Small intestine (tissue), 16 donors: ENCODE results near the gene RASA2. TPM values are rescaled to one million over a fixed set of nuclear protein-coding genes. Genes with fewer than 3 reads are reported as not detected.

ENCODE experiments used
- DNase-seq, 2 donors: peaks; one replicate each; pipeline versions ENCODE4 v3.0.0 to v3.0.0-alpha.2; 2013
- FAIRE-seq: peaks from 2 replicates; lab custom pipeline; 2012; peaks lifted over from hg19 to GRCh38; lab: Jason Lieb, UNC
- H3K27ac ChIP-seq, 3 donors: one replicate each; pipeline ENCODE4 v1.5.1; 2013; ENCODE audit warnings: low read length in 2 of 3, mild to moderate bottlenecking in 2 of 3, control low read depth in 1 of 3, inconsistent platforms in 1 of 3, low read depth in 1 of 3, moderate library complexity in 1 of 3
- H3K27me3 ChIP-seq, 3 donors: one replicate each; pipeline ENCODE4 v1.6.1; 2013; ENCODE audit warnings: low read length in 3 of 3, inconsistent platforms in 1 of 3; ENCODE audit not compliant: control insufficient read depth in 3 of 3, insufficient read depth in 3 of 3
- H3K36me3 ChIP-seq, 3 donors: one replicate each; pipeline ENCODE4 v1.6.1; 2013; ENCODE audit warnings: low read length in 3 of 3, inconsistent platforms in 1 of 3, low read depth in 1 of 3, mild to moderate bottlenecking in 1 of 3, moderate library complexity in 1 of 3; ENCODE audit not compliant: control insufficient read depth in 3 of 3, insufficient read depth in 2 of 3
- H3K4me1 ChIP-seq, 3 donors: one replicate each; pipeline ENCODE4 v1.6.1; 2013; ENCODE audit warnings: low read length in 2 of 3, inconsistent platforms in 1 of 3, low read depth in 1 of 3, mild to moderate bottlenecking in 1 of 3, moderate library complexity in 1 of 3; ENCODE audit not compliant: control insufficient read depth in 3 of 3, insufficient read depth in 2 of 3
- H3K4me3 ChIP-seq, 3 donors: one replicate each; pipeline ENCODE4 v1.5.1; 2013; ENCODE audit warnings: low read length in 3 of 3, control low read depth in 1 of 3, inconsistent platforms in 1 of 3, low read depth in 1 of 3, mild to moderate bottlenecking in 1 of 3, moderate library complexity in 1 of 3
- H3K9me3 ChIP-seq, 2 donors: one replicate each; pipeline ENCODE4 v1.6.1; 2013; ENCODE audit warnings: low read depth in 1 of 2, low read length in 1 of 2; ENCODE audit not compliant: control insufficient read depth in 2 of 2, insufficient read depth in 1 of 2
- WGBS, 3 donors: extraction: QIAGEN DNeasy Blood & Tissue Kit; methylation state at CpG; one replicate each; pipeline ENCODE4 v1.1.7; 2013; 5-methylcytosine and 5-hydroxymethylcytosine counted together
- long read RNA-seq, 10 donors: transcript quantifications; one replicate each; lab custom pipeline, GENCODE V29; 2026
- polyA plus RNA-seq, 4 donors: library from polyadenylated mRNA; stranded (reverse) in 3 of 4; unstranded in 1 of 4; fragments of 200-250 nt in 3 of 4; fragments of 120-200 nt in 1 of 4; gene quantifications; one replicate each; pipeline versions ENCODE4 v1.2.1 to v1.2.3, GENCODE V29; 2013
- donor health status: healthy with polysubstance abuse.
- donor health status: control.
- donor health status: control.
- donor health status: Bipolar disorder and iron deficiency.
- donor health status: healthy.

RASA2 gene
- polyA plus RNA-seq: 10 to 100 TPM in 1 of 4 donors, 1 to 10 TPM in 3; 3.8 to 17.1 (median 4.4) TPM
- long read RNA-seq, donor 1: 0 reads
- long read RNA-seq, donor 2: 0 reads
- long read RNA-seq, donor 3: 0 reads
- long read RNA-seq, donor 4, full-length matches to known transcripts: 1 of 1 reads
- long read RNA-seq, donor 4, partial matches to known transcripts: 0 of 1 reads
- long read RNA-seq, donor 4, other reads (novel, unspliced or antisense): 0 of 1 reads
- long read RNA-seq, donor 5: 0 reads
- long read RNA-seq, donor 6, full-length matches to known transcripts: 1 of 1 reads
- long read RNA-seq, donor 6, partial matches to known transcripts: 0 of 1 reads
- long read RNA-seq, donor 6, other reads (novel, unspliced or antisense): 0 of 1 reads
- long read RNA-seq, donor 7: 0 reads
- long read RNA-seq, donor 8: 0 reads
- long read RNA-seq, donor 9: 0 reads
- long read RNA-seq, donor 10, partial matches to known transcripts: 8 of 8 reads
- long read RNA-seq, donor 10, other reads (novel, unspliced or antisense): 0 of 8 reads

- peak within 1 kb of the TSS; percentile 96 to 100 (median 100) for H3K27ac ChIP-seq
- no peaks in the 10 kb centered on the region for H3K9me3 ChIP-seq
- DNase-seq (peak; percentile 74 to 85), FAIRE-seq (no peak)
- 1% methylated on average over 43 to 96 of the region's 96 CpGs for WGBS, 3 donors
- H3K36me3 ChIP-seq: no peaks in the 10 kb centered on the region
- H3K4me3 ChIP-seq: peak within 1 kb of the TSS; percentile 61 to 100 (median 91)
- peaks cover 4 to 12% (median 5%) of the 10 kb centered on the region in 3 donors for H3K4me1 ChIP-seq
- no peaks in the 10 kb centered on the region for H3K27me3 ChIP-seq
Observed at GRCh38 chr3:141486746-141487520, at the start of gene RASA2. Gene RASA2 (plus strand): TSS chr3:141487027. CDS start chr3:141487084, 57 bp downstream.

DNA sequence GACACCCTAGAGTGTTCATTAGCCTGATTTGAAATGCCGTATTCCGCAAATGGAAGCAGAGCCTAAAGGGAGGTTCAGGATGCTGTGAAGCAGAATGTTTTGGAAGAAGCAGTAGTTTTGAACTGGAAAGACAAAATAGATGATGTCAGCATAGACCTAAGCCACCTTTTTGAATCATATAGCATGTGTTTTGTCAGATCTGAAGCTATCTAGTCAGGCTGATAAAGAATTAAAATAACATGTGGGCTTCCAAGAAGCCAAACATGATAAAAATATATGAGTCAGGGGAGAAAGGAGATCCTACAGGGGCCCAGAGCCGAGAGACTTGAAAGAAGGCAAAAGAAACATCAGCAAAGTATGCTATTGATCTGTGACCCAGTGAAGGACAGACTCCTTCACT, 47.2 kb upstream of the RASA2 start:
- 84 to 93% (median 90%) methylated on average over 3 of the region's 3 CpGs for WGBS, 3 donors
- no peaks in the 10 kb centered on the region for H3K9me3 ChIP-seq
- no peak overlapping the region for H3K4me3 ChIP-seq
- H3K36me3 ChIP-seq: peaks cover 15 to 39% (median 20%) of the 10 kb centered on the region in 3 donors
- H3K27ac ChIP-seq: no peak overlapping the region
- H3K27me3 ChIP-seq: no peaks in the 10 kb centered on the region
- DNase-seq: no peak
- H3K4me1 ChIP-seq: peaks cover 3 to 13% (median 5%) of the 10 kb centered on the region in 3 donors
- no peak for FAIRE-seq

DNA sequence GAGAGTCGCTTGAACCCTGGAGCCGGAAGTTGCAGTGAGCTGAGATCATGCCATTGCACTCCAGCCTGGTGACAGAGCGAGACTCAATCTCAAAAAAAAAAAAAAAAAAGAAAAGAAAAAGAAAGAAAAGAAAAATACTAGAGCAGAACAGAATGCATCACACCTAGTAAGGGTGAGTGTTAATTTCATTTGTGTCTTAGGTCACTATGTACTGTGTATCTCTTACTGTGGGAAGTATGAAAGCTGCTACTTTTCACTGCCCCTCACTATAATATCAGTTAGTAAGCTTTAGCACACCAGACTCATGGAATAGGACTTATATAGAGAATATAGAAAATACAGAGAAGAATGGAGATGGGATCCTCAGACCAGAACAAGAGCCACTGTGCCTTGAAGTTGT, 45.9 kb upstream of the RASA2 start:
- Histone ChIP-seq H3K4me3 (no peak overlapping the region), H3K27me3 (no peaks in the 10 kb centered on the region), H3K4me1 (peaks cover 3 to 12% (median 5%) of the 10 kb centered on the region in 3 donors), H3K27ac (peak overlapping the region in 2 of 3 donors; percentile 32 to 45), H3K36me3 (peaks cover 15 to 46% (median 29%) of the 10 kb centered on the region in 3 donors), H3K9me3 (peaks cover 0 to 5% of the 10 kb centered on the region in 2 donors)
- FAIRE-seq: no peak
- 96 to 100% (median 96%) methylated on average over 3 of the region's 3 CpGs for WGBS, 3 donors
- no peak for DNase-seq

DNA sequence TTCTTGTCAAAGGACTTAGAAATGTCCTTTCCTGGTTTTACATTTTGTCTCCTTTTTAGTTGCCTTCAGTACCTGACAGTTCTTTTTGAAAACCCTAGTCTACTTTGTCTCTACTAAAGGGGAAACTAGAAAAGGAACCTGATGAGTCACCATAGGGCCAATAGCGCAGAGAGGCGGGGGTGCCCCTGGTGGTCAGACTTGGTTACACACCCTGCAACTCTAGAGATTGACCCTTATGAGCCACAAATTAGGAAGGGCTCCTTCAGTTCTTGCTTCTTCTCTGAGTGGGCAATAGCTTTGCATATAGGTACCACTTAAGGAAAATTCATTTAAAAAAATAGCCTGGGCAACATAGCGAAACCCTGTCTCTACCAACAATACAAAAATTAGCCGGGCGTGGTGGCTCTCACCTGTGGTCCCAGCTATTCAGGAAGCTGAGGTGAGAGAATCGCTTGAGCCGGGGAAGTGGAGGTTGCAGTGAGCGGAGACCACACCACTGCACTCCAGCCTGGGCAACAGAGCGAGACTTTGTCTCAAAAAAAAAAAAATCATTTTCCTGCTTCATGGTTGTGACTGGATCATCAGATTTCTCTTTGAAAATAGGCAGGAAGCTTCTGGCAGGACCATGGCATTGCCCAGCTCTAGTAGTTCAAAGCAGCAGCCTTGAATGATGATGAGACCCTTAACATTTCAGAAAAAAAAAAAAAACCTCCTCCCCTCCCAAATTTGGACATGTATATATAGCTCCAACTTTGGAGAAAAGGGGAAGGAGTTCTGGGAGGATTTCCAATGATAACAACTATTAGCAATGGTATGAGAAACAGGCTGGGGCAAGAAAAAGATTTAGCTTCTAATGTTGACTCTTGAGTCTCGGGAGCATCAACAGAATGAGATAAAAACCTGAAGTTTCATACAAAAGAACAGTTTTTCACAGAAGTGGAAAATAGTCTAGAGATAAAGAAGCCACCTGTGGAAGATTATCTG, 45.2 kb upstream of the RASA2 start:
- no peak overlapping the region for H3K4me3 ChIP-seq
- DNase-seq: peak; percentile 72 to 73
- peaks cover under 1 to 7% (median 2%) of the 10 kb centered on the region in 3 donors for H3K4me1 ChIP-seq
- peaks cover 15 to 42% (median 31%) of the 10 kb centered on the region in 3 donors for H3K36me3 ChIP-seq
- 71 to 74% (median 74%) methylated on average over 10 of the region's 10 CpGs for WGBS, 3 donors
- FAIRE-seq: no peak
- H3K9me3 ChIP-seq: peaks cover 0 to 5% of the 10 kb centered on the region in 2 donors
- peak overlapping the region in 2 of 3 donors; percentile 45 to 79 for H3K27ac ChIP-seq
- no peaks in the 10 kb centered on the region for H3K27me3 ChIP-seq

- Histone ChIP-seq H3K4me3 (no peak overlapping the region), H3K27me3 (no peaks in the 10 kb centered on the region), H3K36me3 (peaks cover 19 to 42% (median 35%) of the 10 kb centered on the region in 3 donors), H3K9me3 (peaks cover 0 to 5% of the 10 kb centered on the region in 2 donors), H3K4me1 (peaks cover 0 to under 1% (median 0%) of the 10 kb centered on the region in 3 donors), H3K27ac (peak overlapping the region in 2 of 3 donors; percentile 45 to 79)
- DNase-seq (no peak), FAIRE-seq (no peak)
- WGBS, 3 donors: 70 to 89% (median 88%) methylated on average over 10 of the region's 10 CpGs
Observed at GRCh38 chr3:141442446-141442845, 44.4 kb upstream of the RASA2 start.

DNA sequence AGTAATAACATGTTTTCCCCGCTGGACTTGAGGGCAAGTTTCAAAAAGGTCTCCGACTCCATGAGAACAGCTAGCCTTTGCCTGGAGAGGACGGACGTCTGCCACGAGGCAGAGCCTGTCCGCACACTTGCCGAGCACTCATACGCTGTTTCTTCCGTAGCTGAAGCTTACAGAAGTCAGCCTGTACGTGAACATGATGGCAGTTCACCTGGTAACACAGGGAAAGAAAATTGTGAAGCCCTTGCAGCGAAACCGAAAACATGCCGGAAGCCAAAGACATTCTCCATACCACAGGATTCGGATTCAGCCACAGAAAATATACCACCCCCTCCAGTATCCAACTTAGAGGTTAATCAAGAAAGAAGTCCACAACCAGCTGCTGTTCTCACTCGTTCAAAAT, 43.9 kb upstream of the RASA2 start:
- DNase-seq (no peak), FAIRE-seq (no peak)
- Histone ChIP-seq H3K27ac (peak overlapping the region in 2 of 3 donors; percentile 45 to 49), H3K36me3 (peaks cover 21 to 40% (median 37%) of the 10 kb centered on the region in 3 donors), H3K4me1 (no peaks in the 10 kb centered on the region), H3K4me3 (no peak overlapping the region), H3K27me3 (no peaks in the 10 kb centered on the region), H3K9me3 (peaks cover 0 to 5% of the 10 kb centered on the region in 2 donors)
- 73 to 94% (median 92%) methylated on average over 15 of the region's 15 CpGs for WGBS, 3 donors

DNA sequence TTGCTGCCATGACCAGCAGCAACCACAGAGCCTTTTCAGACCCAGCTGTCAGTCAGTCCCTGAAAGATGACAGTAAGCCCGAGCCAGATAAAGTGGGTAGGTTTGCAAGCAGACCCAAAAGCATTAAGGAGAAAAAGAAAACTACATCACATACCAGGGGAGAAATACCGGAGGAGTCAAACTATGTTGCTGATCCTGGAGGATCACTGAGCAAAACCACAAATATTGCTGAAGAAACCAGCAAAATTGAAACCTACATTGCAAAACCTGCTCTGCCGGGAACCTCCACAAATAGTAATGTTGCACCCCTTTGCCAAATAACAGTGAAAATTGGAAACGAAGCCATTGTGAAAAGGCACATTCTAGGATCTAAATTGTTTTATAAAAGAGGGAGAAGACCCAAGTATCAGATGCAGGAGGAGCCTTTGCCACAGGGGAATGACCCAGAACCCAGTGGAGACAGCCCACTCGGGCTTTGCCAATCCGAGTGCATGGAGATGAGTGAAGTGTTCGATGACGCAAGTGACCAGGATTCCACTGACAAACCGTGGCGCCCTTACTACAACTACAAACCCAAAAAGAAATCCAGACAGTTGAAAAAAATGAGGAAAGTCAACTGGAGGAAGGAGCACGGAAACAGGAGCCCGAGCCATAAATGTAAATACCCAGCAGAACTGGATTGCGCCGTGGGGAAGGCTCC, 42.1 kb upstream of the RASA2 start:
- H3K27ac ChIP-seq: no peak overlapping the region

More for the DNA sequence above, 42.1 kb upstream of the RASA2 start:
- peaks cover 0 to 5% of the 10 kb centered on the region in 2 donors for H3K9me3 ChIP-seq
- no peaks in the 10 kb centered on the region for H3K4me1 ChIP-seq
- no peak overlapping the region for H3K4me3 ChIP-seq
- FAIRE-seq (no peak), DNase-seq (no peak)
- H3K27me3 ChIP-seq: no peaks in the 10 kb centered on the region
- peaks cover 21 to 37% (median 31%) of the 10 kb centered on the region in 3 donors for H3K36me3 ChIP-seq
- WGBS, 3 donors: 95 to 96% (median 95%) methylated on average over 14 of the region's 14 CpGs
